B cell (primary cell): ENCODE measurements around the gene SLC29A4.

Experiments
- EZH2 ChIP-seq: IDR thresholded peaks from 2 replicates; pipeline ENCODE4 v1.6.1; 2012; ENCODE audit warnings: borderline replicate concordance, low read depth, mild to moderate bottlenecking, moderate library complexity, low read length; ENCODE audit not compliant: insufficient read depth, poor library complexity, severe bottlenecking
- TF ChIP-seq, protein P1 (sequence below): fragments of 200-600 bp; IDR thresholded peaks from one replicate; pipeline ENCODE4 v1.8.0; 2022; ENCODE audit warnings: antibody characterized with exemption, mild to moderate bottlenecking

DNA sequence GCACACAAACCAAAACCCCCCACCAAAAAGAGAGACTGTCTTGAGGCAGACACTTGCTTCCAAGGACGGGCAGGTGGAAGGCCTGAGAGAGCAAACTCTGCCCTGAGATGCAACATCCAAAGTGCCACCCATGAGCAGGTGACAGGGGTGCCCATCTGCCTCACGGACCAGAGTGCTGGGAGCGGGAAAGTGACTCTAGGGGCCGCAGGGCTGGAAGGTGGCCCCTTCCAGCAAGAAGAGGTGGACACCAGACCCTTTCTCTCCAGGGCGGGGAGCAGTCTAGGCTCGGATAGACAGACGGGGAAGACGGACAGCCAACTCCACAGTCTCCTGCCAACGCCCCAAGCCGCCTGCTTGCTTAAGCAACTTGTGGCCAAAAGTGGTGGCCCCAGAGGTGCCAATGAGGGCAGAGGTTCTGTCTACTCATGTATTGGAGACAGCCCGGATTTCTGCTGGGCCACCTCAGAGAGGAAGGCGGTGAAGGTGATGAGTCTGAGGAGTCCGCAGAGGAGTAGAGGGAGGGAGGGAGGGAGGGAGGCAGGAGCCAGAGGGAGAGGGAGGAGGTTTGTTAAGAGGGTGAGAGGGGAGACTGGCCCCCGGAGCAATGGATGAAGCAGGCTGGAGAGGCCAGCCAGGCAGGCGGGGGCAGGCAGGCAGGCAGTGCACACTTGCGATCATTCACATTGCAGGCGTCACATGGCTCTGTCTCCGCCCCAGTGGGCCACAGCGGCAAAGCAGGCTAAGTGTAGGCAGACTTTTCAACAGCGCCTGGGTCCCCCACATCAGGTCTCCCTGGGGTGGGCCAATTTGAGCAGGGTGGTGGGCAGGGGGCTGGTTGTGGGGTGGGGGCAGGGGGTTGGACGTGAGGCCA is 65.6 kb downstream of the SLC29A4 start:
- TF ChIP-seq, protein P1, sequence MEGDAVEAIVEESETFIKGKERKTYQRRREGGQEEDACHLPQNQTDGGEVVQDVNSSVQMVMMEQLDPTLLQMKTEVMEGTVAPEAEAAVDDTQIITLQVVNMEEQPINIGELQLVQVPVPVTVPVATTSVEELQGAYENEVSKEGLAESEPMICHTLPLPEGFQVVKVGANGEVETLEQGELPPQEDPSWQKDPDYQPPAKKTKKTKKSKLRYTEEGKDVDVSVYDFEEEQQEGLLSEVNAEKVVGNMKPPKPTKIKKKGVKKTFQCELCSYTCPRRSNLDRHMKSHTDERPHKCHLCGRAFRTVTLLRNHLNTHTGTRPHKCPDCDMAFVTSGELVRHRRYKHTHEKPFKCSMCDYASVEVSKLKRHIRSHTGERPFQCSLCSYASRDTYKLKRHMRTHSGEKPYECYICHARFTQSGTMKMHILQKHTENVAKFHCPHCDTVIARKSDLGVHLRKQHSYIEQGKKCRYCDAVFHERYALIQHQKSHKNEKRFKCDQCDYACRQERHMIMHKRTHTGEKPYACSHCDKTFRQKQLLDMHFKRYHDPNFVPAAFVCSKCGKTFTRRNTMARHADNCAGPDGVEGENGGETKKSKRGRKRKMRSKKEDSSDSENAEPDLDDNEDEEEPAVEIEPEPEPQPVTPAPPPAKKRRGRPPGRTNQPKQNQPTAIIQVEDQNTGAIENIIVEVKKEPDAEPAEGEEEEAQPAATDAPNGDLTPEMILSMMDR: no peak
- no peak for TF ChIP-seq EZH2
